Fibroblast of skin of left biceps (primary cell): Measurements from ENCODE around the gene RGR.

Experiments used
- DNase-seq, 2 experiments: peaks; one replicate each; pipeline ENCODE4 v3.0.0-alpha.2; 2013; ENCODE audit warnings: low read depth in 2 of 2

The RGR gene

GRCh38 chr10:84294766-84295447 is 50.1 kb downstream of the RGR start:
- no peak for DNase-seq

DNA sequence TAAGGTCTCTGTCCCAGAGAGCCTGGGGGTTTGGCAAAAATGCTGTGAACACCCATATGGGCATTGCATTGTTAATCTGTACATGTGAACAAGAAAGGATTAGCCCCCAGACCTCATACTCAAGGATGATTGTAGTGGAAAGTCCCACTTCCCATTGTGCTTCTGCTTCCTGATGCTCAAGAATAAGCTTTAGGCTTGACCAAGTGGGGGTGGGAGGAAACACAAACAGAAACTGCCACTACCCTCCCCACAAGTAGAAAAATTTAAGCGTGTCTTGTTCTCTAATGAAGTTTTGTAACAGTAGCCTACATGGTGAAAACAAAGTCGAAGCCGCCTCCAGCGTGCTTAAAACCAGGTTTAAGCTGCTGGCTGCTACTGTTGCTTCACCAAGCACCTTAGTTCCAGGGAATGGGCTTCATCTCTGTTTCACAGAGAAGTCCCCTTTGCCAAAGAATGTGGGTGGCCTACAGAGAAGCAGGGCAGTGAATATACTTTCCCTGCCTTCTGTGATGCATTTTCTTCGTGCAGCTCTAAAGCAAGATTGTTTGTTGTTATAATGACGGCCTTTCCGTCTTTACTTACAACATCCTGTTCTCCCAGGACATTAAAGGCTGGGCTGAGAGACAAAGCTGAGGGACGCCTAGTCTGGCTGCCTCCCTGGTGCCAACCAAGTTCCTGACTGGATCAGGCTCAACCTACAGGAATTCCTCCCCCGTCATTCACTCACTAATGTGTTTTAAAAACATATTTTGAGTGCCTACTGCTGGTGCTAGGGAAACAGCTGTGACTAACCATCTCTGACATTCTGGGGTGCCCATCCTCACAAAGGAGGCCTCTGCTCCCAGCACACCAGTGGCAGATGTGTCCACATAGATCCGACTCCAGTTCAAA is 51.5 kb downstream of the RGR start:
- DNase-seq = no peak

GRCh38 chr10:84298057-84298456 is 53.2 kb downstream of the RGR start:
- DNase-seq = no peak

- DNase-seq = no peak
These were observed 57.4 kb downstream of the RGR start for GRCh38 chr10:84302223-84302622.

DNA sequence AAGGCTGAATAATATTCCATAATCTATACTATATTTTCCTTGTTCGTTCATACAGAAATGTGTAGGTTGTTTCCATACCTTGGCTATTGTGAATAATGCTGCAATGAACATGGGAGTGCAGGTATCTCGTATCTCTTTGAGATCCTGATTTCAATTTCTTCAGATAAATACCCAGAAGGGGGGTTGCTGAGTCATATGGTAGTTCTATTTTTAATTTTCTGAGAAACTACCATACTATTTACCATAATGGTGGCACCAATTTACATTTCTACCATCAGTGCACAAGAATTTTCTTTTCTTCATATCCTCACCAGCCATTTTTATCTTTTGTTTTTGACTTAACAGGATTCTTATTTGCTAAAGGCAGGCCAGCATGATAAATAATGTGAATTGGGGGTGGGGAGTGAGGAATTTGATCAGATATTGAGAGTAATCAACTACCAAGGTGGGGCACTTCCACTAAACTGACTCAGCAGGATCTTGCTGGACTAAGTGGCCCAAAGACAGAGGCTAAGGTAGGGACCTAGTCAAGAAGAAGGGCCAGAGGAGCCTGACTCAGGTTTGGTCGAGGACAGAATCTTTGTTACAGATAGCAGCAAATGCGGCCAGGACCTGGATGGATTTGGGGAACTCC is 62.0 kb downstream of the RGR start:
- no peak for DNase-seq

GRCh38 chr10:84308021-84308420 is 63.2 kb downstream of the RGR start:
- DNase-seq = no peak

DNA sequence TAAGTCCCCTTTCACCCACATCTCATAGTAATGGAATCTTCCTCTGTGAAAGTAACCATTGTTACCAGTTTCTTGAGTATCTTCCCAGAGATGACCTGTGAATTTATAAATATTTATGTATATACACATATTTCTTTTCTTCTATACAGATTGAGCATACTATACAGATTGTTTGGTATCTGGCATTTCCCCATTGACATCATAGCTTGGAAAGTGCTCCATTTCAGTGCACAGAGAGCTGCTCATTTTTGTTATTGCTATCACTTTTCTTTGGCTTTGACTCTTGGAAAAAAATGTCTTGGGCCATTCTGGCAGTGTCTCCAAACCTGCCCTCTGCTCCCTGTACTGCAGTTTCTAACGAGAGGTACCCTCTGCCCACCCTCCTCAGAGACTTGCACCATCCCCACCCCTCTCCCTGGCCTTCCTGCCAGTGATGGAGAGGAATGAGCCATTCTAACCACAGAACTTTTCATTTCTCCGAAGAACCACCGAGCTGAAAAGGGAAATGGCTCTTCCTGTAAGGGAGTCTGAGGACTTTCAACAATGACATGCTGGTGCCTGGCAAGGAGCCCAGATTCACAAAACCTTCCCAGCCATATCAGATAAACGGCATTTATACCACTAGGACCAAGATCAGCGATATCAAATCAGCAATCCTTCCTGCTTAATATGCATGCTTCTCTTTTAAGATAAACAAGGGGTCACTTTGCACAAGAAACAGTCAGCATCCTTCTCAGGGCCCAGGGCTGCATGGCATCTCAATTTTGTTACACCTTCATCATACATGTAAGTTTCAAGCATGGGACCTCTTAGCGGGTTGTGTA is 63.8 kb downstream of the RGR start:
- DNase-seq = no peak
